ENCODE measurements around the gene DPYD. TPM values are rescaled to one million over a fixed set of nuclear protein-coding genes. Genes with fewer than 3 reads are reported as not detected.

Gene DPYD
- total RNA-seq, 2 donors from 2014 or later, result 52.3 to 53.6 TPM

- no peaks in the 10 kb centered on the region for H3K4me1 Mint-ChIP-seq
- DNase-seq, result no peak
- H3K27ac Mint-ChIP-seq, result no peak overlapping the region
- H3K4me3 Mint-ChIP-seq, result no peak overlapping the region
- H3K27me3 Mint-ChIP-seq, result no peaks in the 10 kb centered on the region
- H3K9me3 ChIP-seq (ENCODE audit: control insufficient read depth, low read length, poor library complexity, severe bottlenecking), result no peaks in the 10 kb centered on the region
- no peaks in the 10 kb centered on the region for H3K36me3 Mint-ChIP-seq (ENCODE audit: low read depth)
- ATAC-seq, result no peak
Measured at GRCh38 chr1:97069312-97069711, 851.5 kb downstream of the DPYD start.

- DNase-seq (no peak), ATAC-seq (no peak)
- no peaks in the 10 kb centered on the region for H3K36me3 Mint-ChIP-seq (ENCODE audit: low read depth)
- no peaks in the 10 kb centered on the region for H3K27me3 Mint-ChIP-seq
- no peak overlapping the region for H3K27ac Mint-ChIP-seq
- no peak overlapping the region for H3K4me3 Mint-ChIP-seq
- no peaks in the 10 kb centered on the region for H3K9me3 ChIP-seq (ENCODE audit: control insufficient read depth, low read length, poor library complexity, severe bottlenecking)
- H3K4me1 Mint-ChIP-seq, result no peaks in the 10 kb centered on the region
Measured at GRCh38 chr1:97066860-97067259, 854.0 kb downstream of the DPYD start.

GRCh38 chr1:97063532-97063931, 857.3 kb downstream of the DPYD start:
- DNase-seq, result no peak
- no peaks in the 10 kb centered on the region for H3K9me3 ChIP-seq (ENCODE audit: control insufficient read depth, low read length, poor library complexity, severe bottlenecking)
- H3K36me3 Mint-ChIP-seq (ENCODE audit: low read depth), result no peaks in the 10 kb centered on the region
- no peak for ATAC-seq
- no peaks in the 10 kb centered on the region for H3K4me1 Mint-ChIP-seq
- H3K27ac Mint-ChIP-seq, result no peak overlapping the region
- H3K27me3 Mint-ChIP-seq, result no peaks in the 10 kb centered on the region
- H3K4me3 Mint-ChIP-seq, result no peak overlapping the region

- Mint-ChIP-seq H3K4me1 (no peaks in the 10 kb centered on the region), H3K4me3 (no peak overlapping the region), H3K27ac (no peak overlapping the region), H3K36me3 (ENCODE audit: low read depth) (no peaks in the 10 kb centered on the region), H3K27me3 (no peaks in the 10 kb centered on the region)
- no peak for ATAC-seq
- no peak for DNase-seq
- no peaks in the 10 kb centered on the region for H3K9me3 ChIP-seq (ENCODE audit: control insufficient read depth, low read length, poor library complexity, severe bottlenecking)
Measured at GRCh38 chr1:97061604-97062003, 859.2 kb downstream of the DPYD start.

GRCh38 chr1:97056386-97056785, 864.4 kb downstream of the DPYD start:
- ATAC-seq (no peak), DNase-seq (no peak)
- Mint-ChIP-seq H3K4me1 (no peaks in the 10 kb centered on the region), H3K4me3 (no peak overlapping the region), H3K27ac (no peak overlapping the region), H3K36me3 (ENCODE audit: low read depth) (no peaks in the 10 kb centered on the region), H3K27me3 (no peaks in the 10 kb centered on the region)
- no peaks in the 10 kb centered on the region for H3K9me3 ChIP-seq (ENCODE audit: control insufficient read depth, low read length, poor library complexity, severe bottlenecking)

GRCh38 chr1:97053268-97053667, 867.6 kb downstream of the DPYD start:
- H3K4me1 Mint-ChIP-seq, result no peaks in the 10 kb centered on the region
- no peak overlapping the region for H3K4me3 Mint-ChIP-seq
- H3K27me3 Mint-ChIP-seq, result peaks cover 6% of the 10 kb centered on the region
- no peaks in the 10 kb centered on the region for H3K9me3 ChIP-seq (ENCODE audit: control insufficient read depth, low read length, poor library complexity, severe bottlenecking)
- ATAC-seq (no peak), DNase-seq (no peak)
- no peaks in the 10 kb centered on the region for H3K36me3 Mint-ChIP-seq (ENCODE audit: low read depth)
- H3K27ac Mint-ChIP-seq, result no peak overlapping the region

GRCh38 chr1:97051823-97052222, 869.0 kb downstream of the DPYD start:
- H3K4me1 Mint-ChIP-seq, result no peaks in the 10 kb centered on the region
- DNase-seq, result no peak
- no peaks in the 10 kb centered on the region for H3K9me3 ChIP-seq (ENCODE audit: control insufficient read depth, low read length, poor library complexity, severe bottlenecking)
- no peaks in the 10 kb centered on the region for H3K36me3 Mint-ChIP-seq (ENCODE audit: low read depth)
- H3K4me3 Mint-ChIP-seq, result no peak overlapping the region
- H3K27ac Mint-ChIP-seq, result no peak overlapping the region
- no peak for ATAC-seq
- peaks cover 8% of the 10 kb centered on the region for H3K27me3 Mint-ChIP-seq

GRCh38 chr1:97050506-97050905, 870.3 kb downstream of the DPYD start:
- no peaks in the 10 kb centered on the region for H3K4me1 Mint-ChIP-seq

GRCh38 chr1:97047421-97047793, 873.4 kb downstream of the DPYD start:
- H3K9me3 ChIP-seq (ENCODE audit: control insufficient read depth, low read length, poor library complexity, severe bottlenecking), result no peaks in the 10 kb centered on the region
- no peak overlapping the region for H3K4me3 Mint-ChIP-seq
- no peaks in the 10 kb centered on the region for H3K4me1 Mint-ChIP-seq
- DNase-seq, result no peak
- no peaks in the 10 kb centered on the region for H3K36me3 Mint-ChIP-seq (ENCODE audit: low read depth)
- peaks cover 13% of the 10 kb centered on the region for H3K27me3 Mint-ChIP-seq
- no peak overlapping the region for H3K27ac Mint-ChIP-seq
- no peak for ATAC-seq

More at GRCh38 chr1:97050506-97050905, 870.3 kb downstream of the DPYD start:
- Mint-ChIP-seq H3K4me3 (no peak overlapping the region), H3K27me3 (peaks cover 13% of the 10 kb centered on the region), H3K36me3 (ENCODE audit: low read depth) (no peaks in the 10 kb centered on the region), H3K27ac (no peak overlapping the region)
- DNase-seq (no peak), ATAC-seq (no peak)
- H3K9me3 ChIP-seq (ENCODE audit: control insufficient read depth, low read length, poor library complexity, severe bottlenecking), result no peaks in the 10 kb centered on the region

- DNase-seq (no peak), ATAC-seq (no peak)
- Mint-ChIP-seq H3K27ac (no peak overlapping the region), H3K4me3 (no peak overlapping the region), H3K27me3 (peaks cover 13% of the 10 kb centered on the region), H3K36me3 (ENCODE audit: low read depth) (no peaks in the 10 kb centered on the region), H3K4me1 (no peaks in the 10 kb centered on the region)
- H3K9me3 ChIP-seq (ENCODE audit: control insufficient read depth, low read length, poor library complexity, severe bottlenecking), result no peaks in the 10 kb centered on the region
Measured at GRCh38 chr1:97046765-97047420, 873.9 kb downstream of the DPYD start.

- Mint-ChIP-seq H3K4me3 (no peak overlapping the region), H3K36me3 (ENCODE audit: low read depth) (no peaks in the 10 kb centered on the region), H3K27ac (no peak overlapping the region), H3K27me3 (peaks cover 7% of the 10 kb centered on the region), H3K4me1 (no peaks in the 10 kb centered on the region)
- no peak for DNase-seq
- H3K9me3 ChIP-seq (ENCODE audit: control insufficient read depth, low read length, poor library complexity, severe bottlenecking), result no peaks in the 10 kb centered on the region
- no peak for ATAC-seq
Measured at GRCh38 chr1:97044159-97044760, 876.6 kb downstream of the DPYD start.

GRCh38 chr1:97042551-97042950, 878.3 kb downstream of the DPYD start:
- Mint-ChIP-seq H3K27ac (no peak overlapping the region), H3K27me3 (peaks cover 7% of the 10 kb centered on the region), H3K36me3 (ENCODE audit: low read depth) (no peaks in the 10 kb centered on the region), H3K4me3 (no peak overlapping the region), H3K4me1 (no peaks in the 10 kb centered on the region)
- no peak for ATAC-seq
- H3K9me3 ChIP-seq (ENCODE audit: control insufficient read depth, low read length, poor library complexity, severe bottlenecking), result no peaks in the 10 kb centered on the region
- DNase-seq, result no peak

- no peaks in the 10 kb centered on the region for H3K9me3 ChIP-seq (ENCODE audit: control insufficient read depth, low read length, poor library complexity, severe bottlenecking)
- H3K4me1 Mint-ChIP-seq, result no peaks in the 10 kb centered on the region
- no peak overlapping the region for H3K27ac Mint-ChIP-seq
- no peak overlapping the region for H3K4me3 Mint-ChIP-seq
- H3K27me3 Mint-ChIP-seq, result no peaks in the 10 kb centered on the region
- DNase-seq, result no peak
- no peaks in the 10 kb centered on the region for H3K36me3 Mint-ChIP-seq (ENCODE audit: low read depth)
- ATAC-seq, result no peak
Measured at GRCh38 chr1:97041026-97041425, 879.8 kb downstream of the DPYD start.

- Mint-ChIP-seq H3K4me1 (no peaks in the 10 kb centered on the region), H3K36me3 (ENCODE audit: low read depth) (no peaks in the 10 kb centered on the region), H3K27ac (no peak overlapping the region), H3K27me3 (no peaks in the 10 kb centered on the region), H3K4me3 (no peak overlapping the region)
- H3K9me3 ChIP-seq (ENCODE audit: control insufficient read depth, low read length, poor library complexity, severe bottlenecking), result no peaks in the 10 kb centered on the region
- ATAC-seq, result no peak
- no peak for DNase-seq
Measured at GRCh38 chr1:97038410-97038809, 882.4 kb downstream of the DPYD start.
